Measurements from ENCODE around the gene DOP1A. TPM values are rescaled to one million over a fixed set of nuclear protein-coding genes. Genes with fewer than 3 reads are reported as not detected.

The DOP1A gene
- total and polyA plus RNA-seq, 2 donors (not counting 1 experiment from before 2014, with no cell fraction given): 9.4 to 28.3 TPM

DNA sequence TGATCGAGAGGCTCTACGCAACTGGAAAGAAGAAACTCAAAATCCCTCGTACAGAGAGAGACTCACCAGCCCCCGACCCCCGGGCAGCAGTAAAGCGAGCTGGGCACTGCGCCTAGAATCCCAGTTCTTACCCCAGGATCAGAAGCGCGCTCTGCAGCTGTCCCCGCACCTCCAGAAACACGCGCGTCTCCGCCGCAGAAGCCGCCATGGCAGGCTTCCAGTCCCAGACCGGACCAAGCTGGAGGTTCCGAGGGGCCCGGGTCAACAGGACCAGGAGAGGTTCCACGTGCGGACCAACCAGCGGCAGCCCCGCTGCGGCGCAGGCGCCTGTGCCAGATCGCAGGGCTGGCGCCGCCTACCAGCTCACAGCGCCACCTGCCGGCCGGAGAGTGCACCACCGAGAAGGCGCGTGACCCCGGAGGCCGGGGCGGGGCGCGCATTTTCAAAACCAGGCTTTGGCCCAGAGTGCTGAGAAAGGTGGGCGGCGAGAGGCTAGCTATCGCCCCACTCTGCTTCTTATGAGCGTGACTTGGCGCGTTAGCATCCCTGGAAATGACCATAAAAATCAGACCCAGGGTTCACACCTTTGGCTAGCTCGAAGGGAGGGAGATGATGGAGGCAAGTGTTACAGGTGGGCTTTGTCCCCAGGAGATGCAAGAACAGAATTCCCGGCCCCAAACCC, 1.8 kb upstream of the DOP1A start, which contains the start of gene UBE3D:
UBE3D (minus strand) TSS at position 331 of the 682 bp plus-strand sequence; CDS start at position 208, 123 bp downstream.
- ChIA-PET CTCF (interaction anchor here (0.6 to 7.6 kb wide), 43 partner anchors 10 to 1162 kb away, joined by 3 to 103 read pairs (median 5); partner anchors contain the start of genes CEP162, CYB5R4, IBTK and PGM3), POLR2A (no interaction called here)
- H3K9ac ChIP-seq (ENCODE audit: low read length): peak within 1 kb of the TSS; percentile 78
- Mint-ChIP-seq H3K4me1 (peaks cover 49% of the 10 kb centered on the region), H3K4me3 (peak within 1 kb of the TSS; percentile 92), H3K27ac (peak within 1 kb of the TSS; percentile 80), H3K9me3 (ENCODE audit: insufficient read depth) (no peaks in the 10 kb centered on the region), H3K27me3 (no peaks in the 10 kb centered on the region)
- H3K27me3 ChIP-seq (replicated peaks in 1 of 4; ENCODE audit: control extremely low read depth in 1 of 4, control insufficient read depth in 3 of 4, insufficient read depth in 4 of 4, low read length in 3 of 4): no peaks in the 10 kb centered on the region
- WGBS (ENCODE audit: insufficient coverage): 2% methylated on average over 46 of the region's 48 CpGs
- DNase-seq (peak; percentile 92), ATAC-seq (ENCODE audit: low read depth) (peak; percentile 72)
- H3K36me3 ChIP-seq (replicated peaks in 1 of 2; ENCODE audit: control extremely low read depth in 1 of 2, control insufficient read depth in 1 of 2, extremely low read depth in 1 of 2, insufficient read depth in 2 of 2, low read length in 1 of 2): no peaks in the 10 kb centered on the region
- H3K4me2 ChIP-seq (replicated peaks; ENCODE audit: low read depth, low read length, poor library complexity, severe bottlenecking): peak within 1 kb of the TSS; percentile 75
- H3K9me3 ChIP-seq (ENCODE audit: control extremely low read depth in 1 of 3, control insufficient read depth in 2 of 3, insufficient read depth in 1 of 3, low read length in 2 of 3): no peaks in the 10 kb centered on the region
- peaks cover 40% of the 10 kb centered on the region for H3K79me2 ChIP-seq (ENCODE audit: control insufficient read depth, insufficient read depth, low read length)
- TF ChIP-seq EZH2 (IDR thresholded peaks at IDR 0.05; ENCODE audit: borderline replicate concordance, insufficient read depth, low read depth, low read length, poor library complexity, severe bottlenecking): no peak
- TF ChIP-seq, protein P1, sequence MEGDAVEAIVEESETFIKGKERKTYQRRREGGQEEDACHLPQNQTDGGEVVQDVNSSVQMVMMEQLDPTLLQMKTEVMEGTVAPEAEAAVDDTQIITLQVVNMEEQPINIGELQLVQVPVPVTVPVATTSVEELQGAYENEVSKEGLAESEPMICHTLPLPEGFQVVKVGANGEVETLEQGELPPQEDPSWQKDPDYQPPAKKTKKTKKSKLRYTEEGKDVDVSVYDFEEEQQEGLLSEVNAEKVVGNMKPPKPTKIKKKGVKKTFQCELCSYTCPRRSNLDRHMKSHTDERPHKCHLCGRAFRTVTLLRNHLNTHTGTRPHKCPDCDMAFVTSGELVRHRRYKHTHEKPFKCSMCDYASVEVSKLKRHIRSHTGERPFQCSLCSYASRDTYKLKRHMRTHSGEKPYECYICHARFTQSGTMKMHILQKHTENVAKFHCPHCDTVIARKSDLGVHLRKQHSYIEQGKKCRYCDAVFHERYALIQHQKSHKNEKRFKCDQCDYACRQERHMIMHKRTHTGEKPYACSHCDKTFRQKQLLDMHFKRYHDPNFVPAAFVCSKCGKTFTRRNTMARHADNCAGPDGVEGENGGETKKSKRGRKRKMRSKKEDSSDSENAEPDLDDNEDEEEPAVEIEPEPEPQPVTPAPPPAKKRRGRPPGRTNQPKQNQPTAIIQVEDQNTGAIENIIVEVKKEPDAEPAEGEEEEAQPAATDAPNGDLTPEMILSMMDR (IDR thresholded peaks at IDR 0.05): peak; percentile 95
- H3K4me3 ChIP-seq (ENCODE audit: control extremely low read depth in 1 of 5, extremely low read depth in 1 of 5, insufficient read depth in 1 of 5, low read depth in 2 of 5, low read length in 4 of 5): peak within 1 kb of the TSS; percentile 72 to 92 (median 83)
- intact Hi-C loops (cut with micrococcal nuclease): loop anchor here (1.0 to 5.0 kb wide), 5 partner anchors 57 to 1162 kb away; partner anchors contain the start of genes CEP162, CYB5R4 and IBTK
- H2AFZ ChIP-seq (ENCODE audit: insufficient read depth, low read depth, low read length, poor library complexity, severe bottlenecking): peak within 1 kb of the TSS; percentile 88
- peaks cover 30 to 32% of the 10 kb centered on the region in 2 donors for H3K4me1 ChIP-seq (ENCODE audit: control insufficient read depth in 2 of 2, insufficient read depth in 2 of 2, low read length in 2 of 2)
- H4K20me1 ChIP-seq (ENCODE audit: control insufficient read depth, insufficient read depth, low read length, poor library complexity, severe bottlenecking): no peaks in the 10 kb centered on the region
- H3K27ac ChIP-seq (ENCODE audit: low read length in 2 of 2): peak within 1 kb of the TSS; percentile 43 to 60

DNA sequence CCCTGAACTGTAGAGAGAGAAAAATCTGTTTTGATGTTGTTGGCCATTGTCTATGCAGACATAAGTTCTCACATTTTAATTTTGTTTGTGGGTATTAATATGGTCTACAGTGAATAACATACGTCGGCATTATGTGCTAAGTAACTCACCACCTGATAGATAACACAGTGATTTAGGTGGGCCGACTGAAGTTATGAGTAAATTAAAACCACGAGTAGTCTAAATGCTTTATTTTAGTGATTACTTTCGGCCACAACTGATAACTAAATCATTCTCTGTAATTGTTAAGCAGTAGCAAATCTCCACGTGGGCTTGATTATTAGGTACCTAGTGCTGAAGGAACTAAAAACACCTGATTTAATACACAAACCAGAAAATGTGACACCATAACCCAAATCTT, 1.1 kb downstream of the DOP1A start:
- H3K9me3 ChIP-seq (ENCODE audit: control extremely low read depth in 1 of 3, control insufficient read depth in 2 of 3, insufficient read depth in 1 of 3, low read length in 2 of 3): no peaks in the 10 kb centered on the region
- H4K20me1 ChIP-seq (ENCODE audit: control insufficient read depth, insufficient read depth, low read length, poor library complexity, severe bottlenecking): no peaks in the 10 kb centered on the region
- H3K79me2 ChIP-seq (ENCODE audit: control insufficient read depth, insufficient read depth, low read length): peaks cover 65% of the 10 kb centered on the region
- Mint-ChIP-seq H3K27ac (peak overlapping the region; percentile 95), H3K4me3 (peak overlapping the region; percentile 98), H3K27me3 (no peaks in the 10 kb centered on the region), H3K4me1 (peaks cover 52% of the 10 kb centered on the region), H3K9me3 (ENCODE audit: insufficient read depth) (no peaks in the 10 kb centered on the region)
- H3K4me3 ChIP-seq (ENCODE audit: control extremely low read depth in 1 of 5, extremely low read depth in 1 of 5, insufficient read depth in 1 of 5, low read depth in 2 of 5, low read length in 4 of 5): peak overlapping the region in 4 of 5 experiments; percentile 32 to 91 (median 82)
- TF ChIP-seq EZH2 (IDR thresholded peaks at IDR 0.05; ENCODE audit: borderline replicate concordance, insufficient read depth, low read depth, low read length, poor library complexity, severe bottlenecking): no peak
- TF ChIP-seq, protein P1 (IDR thresholded peaks at IDR 0.05): no peak
- POLR2A ChIA-PET: no interaction called here
- peak overlapping the region; percentile 85 for H3K4me2 ChIP-seq (replicated peaks; ENCODE audit: low read depth, low read length, poor library complexity, severe bottlenecking)
- no CpG with 5 or more reads among the region's 6 CpGs for WGBS (ENCODE audit: insufficient coverage)
- no peak for DNase-seq
- H3K9ac ChIP-seq (ENCODE audit: low read length): peak overlapping the region; percentile 94
- CTCF ChIA-PET: interaction anchor here (1.5 to 7.6 kb wide), 4 partner anchors 13 to 154 kb away, joined by 3 to 103 read pairs (median 51); no protein-coding TSS in a partner anchor
- no peak for ATAC-seq (ENCODE audit: low read depth)
- H3K27ac ChIP-seq (ENCODE audit: low read length in 2 of 2): peak overlapping the region; percentile 89 to 94
- H3K4me1 ChIP-seq (ENCODE audit: control insufficient read depth in 2 of 2, insufficient read depth in 2 of 2, low read length in 2 of 2): peaks cover 35 to 41% of the 10 kb centered on the region in 2 donors
- H3K36me3 ChIP-seq (replicated peaks in 1 of 2; ENCODE audit: control extremely low read depth in 1 of 2, control insufficient read depth in 1 of 2, extremely low read depth in 1 of 2, insufficient read depth in 2 of 2, low read length in 1 of 2): no peaks in the 10 kb centered on the region
- no peaks in the 10 kb centered on the region for H3K27me3 ChIP-seq (replicated peaks in 1 of 4; ENCODE audit: control extremely low read depth in 1 of 4, control insufficient read depth in 3 of 4, insufficient read depth in 4 of 4, low read length in 3 of 4)
- H2AFZ ChIP-seq (ENCODE audit: insufficient read depth, low read depth, low read length, poor library complexity, severe bottlenecking): peak overlapping the region; percentile 96
- intact Hi-C loops (cut with micrococcal nuclease): loop anchor here (5.0 kb wide), 2 partner anchors 54 to 821 kb away; partner anchors contain the start of gene IBTK

Data from B cell (primary cell).